GM18505 (cell line): ENCODE data around the gene CBLC.

Experiments
- ATAC-seq: cut with Tn5 transposase; IDR thresholded peaks from one replicate; pipeline ENCODE4 v1.9.1; 2021; ENCODE audit not compliant: unreplicated experiment
- POLR2A ChIP-seq: IDR thresholded peaks from 4 replicates; pipeline ENCODE4 v1.6.1; 2011; ENCODE audit warnings: borderline replicate concordance; ENCODE audit not compliant: insufficient read depth, insufficient read length; ENCODE audit errors: extremely low read depth

CBLC gene

DNA sequence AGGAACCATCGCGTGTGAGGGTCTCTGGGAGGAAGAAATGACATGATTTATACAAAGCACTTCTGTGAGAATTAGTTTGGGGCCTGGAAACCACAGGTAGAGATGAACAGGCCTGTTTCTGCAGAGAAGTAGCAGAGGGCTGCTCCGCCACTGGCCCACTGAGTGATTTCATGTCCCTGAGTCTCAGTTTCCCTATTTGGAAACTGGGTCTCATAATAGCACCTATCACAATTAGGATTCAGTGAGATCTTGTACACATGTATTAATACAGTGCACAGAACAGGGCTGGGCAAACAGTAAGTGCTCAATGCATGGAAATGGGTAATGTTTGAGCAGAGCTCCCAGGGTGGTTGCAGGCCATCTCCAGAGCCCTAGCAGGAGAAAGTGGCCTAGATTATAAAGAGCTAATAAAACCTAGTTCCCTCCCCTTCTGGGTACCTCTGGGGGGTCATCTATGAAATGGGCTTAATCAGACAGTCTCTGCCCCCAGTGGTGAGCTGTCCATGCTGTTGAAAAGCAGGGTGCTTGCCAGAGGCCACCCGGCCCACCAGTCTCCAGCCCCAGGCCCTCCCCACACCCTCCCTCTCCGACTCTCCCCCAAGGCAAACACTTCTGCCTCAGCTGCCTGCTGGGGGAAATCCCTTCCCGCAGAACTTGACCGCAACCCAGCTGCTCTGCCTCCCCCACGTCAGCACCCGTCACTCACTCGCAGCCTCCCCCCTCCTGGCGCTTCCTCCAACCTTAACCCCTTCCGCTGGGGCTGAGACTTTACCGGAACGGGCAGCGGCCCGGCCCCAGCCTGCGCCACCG is 24.7 kb upstream of the CBLC start:
- ATAC-seq = peak; percentile 57
- TF ChIP-seq POLR2A = peak; percentile 44

GRCh38 chr19:44753626-44753931 is 24.1 kb upstream of the CBLC start:
- ATAC-seq = no peak
- TF ChIP-seq POLR2A = no peak

- ATAC-seq = peak; percentile 30
- TF ChIP-seq POLR2A = peak; percentile 67
Measured at GRCh38 chr19:44753932-44754749, 23.5 kb upstream of the CBLC start.

DNA sequence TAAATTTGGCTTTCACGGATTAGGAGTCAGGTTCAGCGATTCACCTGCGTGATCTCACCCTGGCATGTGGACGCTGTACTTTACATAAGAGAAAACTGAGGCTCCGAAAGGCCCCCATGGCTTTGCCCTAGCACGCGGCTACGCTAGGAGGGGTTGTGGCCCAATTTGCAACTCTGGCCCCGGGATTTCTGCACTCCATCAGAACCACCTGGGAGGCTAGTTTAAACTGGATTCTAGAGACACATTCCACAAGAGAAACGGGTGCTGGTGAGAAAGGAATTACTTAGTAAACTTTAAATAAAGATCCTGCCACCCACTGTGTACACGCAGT is 23.0 kb upstream of the CBLC start:
- no peak for TF ChIP-seq POLR2A
- ATAC-seq = no peak

GRCh38 chr19:44755219-44755618 is 22.5 kb upstream of the CBLC start:
- ATAC-seq = no peak
- no peak for TF ChIP-seq POLR2A

DNA sequence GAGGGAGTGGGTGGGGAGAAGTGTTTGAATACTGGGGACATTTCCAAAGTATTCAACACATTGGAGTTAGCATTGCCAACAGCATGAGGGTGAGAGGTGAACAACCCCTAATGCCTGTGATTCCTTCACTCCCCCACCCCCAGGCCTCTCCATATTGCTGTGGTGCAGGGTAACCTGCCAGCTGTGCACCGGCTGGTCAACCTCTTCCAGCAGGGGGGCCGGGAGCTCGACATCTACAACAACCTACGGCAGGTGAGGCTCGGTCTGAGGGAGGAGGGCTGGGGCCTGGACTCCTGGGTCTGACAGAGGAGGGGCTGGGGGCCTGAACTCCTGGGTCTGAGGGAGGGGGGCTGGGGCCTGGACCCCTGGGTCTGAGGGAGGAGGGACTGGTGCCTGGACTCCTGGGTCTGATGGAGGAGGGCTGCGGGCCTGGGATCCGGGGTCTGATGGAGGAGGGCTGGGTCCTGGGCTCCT is 21.6 kb upstream of the CBLC start:
- ATAC-seq = no peak
- no peak for TF ChIP-seq POLR2A

DNA sequence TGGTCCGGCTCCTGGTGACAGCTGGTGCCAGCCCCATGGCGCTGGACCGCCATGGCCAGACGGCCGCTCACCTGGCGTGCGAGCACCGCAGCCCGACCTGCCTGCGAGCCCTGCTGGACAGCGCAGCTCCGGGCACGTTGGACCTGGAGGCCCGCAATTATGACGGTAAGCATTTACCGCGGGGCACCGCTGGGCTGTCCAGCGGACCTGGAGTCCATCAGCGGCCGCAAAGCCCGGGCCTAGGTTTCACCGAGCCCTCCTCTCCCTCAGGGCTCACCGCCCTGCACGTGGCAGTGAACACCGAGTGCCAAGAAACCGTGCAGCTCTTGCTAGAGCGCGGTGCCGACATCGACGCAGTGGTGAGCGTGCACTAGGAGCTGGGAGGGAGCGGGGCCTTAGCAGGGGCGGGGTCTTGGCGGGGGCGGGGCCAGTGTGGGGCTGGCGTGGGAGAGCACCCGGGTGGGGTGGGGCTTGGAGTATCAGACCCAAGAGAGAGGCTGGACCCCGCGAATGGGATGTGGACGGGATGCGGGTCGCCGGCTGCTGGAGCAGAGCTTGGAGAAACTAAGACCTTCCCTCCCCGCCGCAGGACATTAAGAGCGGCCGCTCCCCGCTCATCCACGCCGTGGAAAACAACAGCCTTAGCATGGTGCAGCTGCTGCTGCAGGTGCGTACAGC is 20.5 kb upstream of the CBLC start:
- ATAC-seq = no peak
- TF ChIP-seq POLR2A = no peak

GRCh38 chr19:44757735-44758505 is 19.8 kb upstream of the CBLC start:
- ATAC-seq = no peak
- no peak for TF ChIP-seq POLR2A

GRCh38 chr19:44758596-44758995 is 19.1 kb upstream of the CBLC start:
- TF ChIP-seq POLR2A = no peak
- no peak for ATAC-seq

DNA sequence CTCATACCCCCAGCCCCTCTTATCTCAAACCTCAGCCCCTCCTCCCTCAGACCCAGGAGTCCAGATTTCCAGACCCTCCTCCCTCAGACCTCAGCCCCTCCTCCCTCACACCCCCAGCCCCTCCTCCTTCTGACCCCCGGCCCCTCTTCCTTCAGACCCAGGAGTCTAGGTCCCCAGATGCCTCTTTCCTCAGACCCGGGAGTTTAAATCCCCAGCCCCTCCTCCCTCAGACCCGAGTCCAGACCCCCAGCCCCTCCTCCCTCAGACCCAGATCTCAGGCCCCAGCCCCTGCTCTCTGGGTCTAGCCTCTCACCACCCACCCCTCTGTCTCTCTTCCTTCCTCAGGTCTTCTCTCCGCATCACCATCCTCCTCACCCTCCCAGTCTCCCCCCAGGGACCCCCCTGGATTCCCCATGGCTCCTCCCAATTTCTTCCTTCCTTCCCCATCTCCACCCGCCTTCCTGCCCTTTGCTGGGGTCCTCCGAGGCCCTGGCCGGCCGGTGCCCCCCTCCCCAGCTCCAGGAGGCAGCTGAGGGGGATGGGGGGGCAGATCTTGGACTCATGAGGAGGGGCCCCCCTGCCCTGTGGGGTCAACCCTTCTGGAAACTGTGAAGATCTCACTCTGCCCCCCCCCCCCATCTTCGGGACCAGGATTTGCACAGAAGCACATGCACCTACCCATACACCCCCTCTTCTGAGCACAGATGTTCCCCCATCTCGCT is 18.4 kb upstream of the CBLC start:
- no peak for ATAC-seq
- no peak for TF ChIP-seq POLR2A

DNA sequence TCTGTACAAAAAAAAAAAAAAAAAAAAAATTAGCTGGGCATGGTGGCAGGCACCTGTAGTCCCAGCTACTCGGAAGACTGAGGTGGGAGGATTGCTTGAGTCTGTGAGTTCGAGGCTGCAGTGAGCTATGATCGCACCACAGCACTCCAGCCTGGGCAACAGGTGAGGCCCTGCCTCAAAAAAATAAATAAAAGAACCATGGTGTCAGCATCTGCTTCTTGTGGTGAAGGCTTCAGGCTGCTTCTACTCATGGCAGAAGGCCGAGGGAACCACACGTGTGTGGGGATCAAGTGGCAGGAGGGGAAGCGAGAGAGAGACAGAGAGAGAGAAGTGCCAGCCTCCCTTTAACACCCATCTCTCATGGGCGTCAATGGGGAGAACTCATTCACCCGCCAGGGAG is 15.7 kb upstream of the CBLC start:
- no peak for TF ChIP-seq POLR2A
- no peak for ATAC-seq
